ENCODE results near the gene MBP. TPM values are rescaled to one million over a fixed set of nuclear protein-coding genes. Genes with fewer than 3 reads are reported as not detected.
A peak's percentile ranks its signal among the peaks of the same experiment; 100 is the strongest.

MBP gene
- total and polyA plus RNA-seq, 2 donors (not counting 3 experiments of a cell fraction or from before 2014, with no cell fraction given), result 1.7 to 2.3 TPM

GRCh38 chr18:77053616-77054287 is 78.8 kb downstream of the MBP start:
- Histone ChIP-seq H3K4me3 (replicated peaks in 1 of 3; ENCODE audit: insufficient read depth in 1 of 3, low read depth in 1 of 3, low read length in 3 of 3) (no peak overlapping the region), H3K9me3 (replicated peaks; ENCODE audit: control insufficient read depth, insufficient read depth, low read length) (no peaks in the 10 kb centered on the region), H3K4me2 (ENCODE audit: insufficient read depth, low read length) (no peak overlapping the region), H4K20me1 (replicated peaks; ENCODE audit: control insufficient read depth, extremely low read depth, insufficient read depth, low read length) (no peaks in the 10 kb centered on the region), H3K4me1 (ENCODE audit: control insufficient read depth, extremely low read depth, insufficient read depth, low read length) (peaks cover 22% of the 10 kb centered on the region), H3K27ac (ENCODE audit: insufficient read depth, low read depth, low read length) (no peak overlapping the region), H3K9me1 (replicated peaks; ENCODE audit: control insufficient read depth, extremely low read depth, insufficient read depth, low read length) (no peaks in the 10 kb centered on the region), H3K79me2 (ENCODE audit: control insufficient read depth, insufficient read depth, low read length) (no peaks in the 10 kb centered on the region), H3K36me3 (ENCODE audit: control insufficient read depth in 2 of 2, extremely low read depth in 1 of 2, insufficient read depth in 2 of 2, low read length in 2 of 2) (no peaks in the 10 kb centered on the region), H3K9ac (replicated peaks; ENCODE audit: extremely low read depth, insufficient read depth, low read length) (no peak overlapping the region), H3K27me3 (ENCODE audit: control insufficient read depth in 2 of 2, insufficient read depth in 2 of 2, low read length in 2 of 2) (no peaks in the 10 kb centered on the region), H2AFZ (ENCODE audit: low read depth, low read length) (peak overlapping the region; percentile 65)
- POLR2A ChIA-PET, result no interaction called here
- DNase-seq (ENCODE audit: low read depth, low spot score) (no peak), FAIRE-seq (no peak)
- dilution Hi-C loops (cut with MboI; ENCODE audit: extremely low pct_ligation_motif_present, low sequenced_read_pairs), result no loop called here
- CTCF ChIA-PET, result interaction anchor here (0.6 to 5.1 kb wide), 13 partner anchors 8 to 158 kb away, joined by 3 to 47 read pairs (median 6); no protein-coding TSS in a partner anchor
- intact Hi-C loops (cut with micrococcal nuclease), result loop anchor here (2.0 kb wide), 1 partner anchor 79 kb away; the partner anchor contains the start of gene MBP
- no peak for TF ChIP-seq JUN (IDR thresholded peaks at IDR 0.05; ENCODE audit: borderline replicate concordance, insufficient read depth, insufficient read length, low read depth)
- TF ChIP-seq FOS (IDR thresholded peaks at IDR 0.05; ENCODE audit: borderline replicate concordance, insufficient read depth, low read length), result no peak
- no peak for TF ChIP-seq EZH2 (IDR thresholded peaks at IDR 0.05; ENCODE audit: borderline replicate concordance, low read depth, low read length, severe bottlenecking)
- BruUV-seq (replicated peaks), result no TSS peak

- DNase-seq (ENCODE audit: low read depth, low spot score) (no peak), FAIRE-seq (no peak)
- Histone ChIP-seq H4K20me1 (replicated peaks; ENCODE audit: control insufficient read depth, extremely low read depth, insufficient read depth, low read length) (no peaks in the 10 kb centered on the region), H3K27me3 (ENCODE audit: control insufficient read depth in 2 of 2, insufficient read depth in 2 of 2, low read length in 2 of 2) (no peaks in the 10 kb centered on the region), H3K4me1 (ENCODE audit: control insufficient read depth, extremely low read depth, insufficient read depth, low read length) (peaks cover 22% of the 10 kb centered on the region), H2AFZ (ENCODE audit: low read depth, low read length) (no peak overlapping the region), H3K79me2 (ENCODE audit: control insufficient read depth, insufficient read depth, low read length) (no peaks in the 10 kb centered on the region), H3K9ac (replicated peaks; ENCODE audit: extremely low read depth, insufficient read depth, low read length) (no peak overlapping the region), H3K4me3 (replicated peaks in 1 of 3; ENCODE audit: insufficient read depth in 1 of 3, low read depth in 1 of 3, low read length in 3 of 3) (no peak overlapping the region), H3K9me1 (replicated peaks; ENCODE audit: control insufficient read depth, extremely low read depth, insufficient read depth, low read length) (no peaks in the 10 kb centered on the region), H3K27ac (ENCODE audit: insufficient read depth, low read depth, low read length) (no peak overlapping the region), H3K4me2 (ENCODE audit: insufficient read depth, low read length) (no peak overlapping the region), H3K9me3 (replicated peaks; ENCODE audit: control insufficient read depth, insufficient read depth, low read length) (no peaks in the 10 kb centered on the region), H3K36me3 (ENCODE audit: control insufficient read depth in 2 of 2, extremely low read depth in 1 of 2, insufficient read depth in 2 of 2, low read length in 2 of 2) (no peaks in the 10 kb centered on the region)
- CTCF ChIA-PET, result interaction anchor here (1.1 to 3.8 kb wide), 2 partner anchors 52 kb away, joined by 3 to 31 read pairs; no protein-coding TSS in a partner anchor
- dilution Hi-C loops (cut with MboI; ENCODE audit: extremely low pct_ligation_motif_present, low sequenced_read_pairs), result no loop called here
- no TSS peak for BruUV-seq (replicated peaks)
- POLR2A ChIA-PET, result no interaction called here
- TF ChIP-seq POLR2AphosphoS5 (IDR thresholded peaks at IDR 0.05; ENCODE audit: insufficient read depth, low read depth, low read length) (no peak), MYC (IDR thresholded peaks at IDR 0.05; ENCODE audit: low read depth, low read length) (no peak), GATA2 (IDR thresholded peaks at IDR 0.05; ENCODE audit: insufficient read depth, insufficient read length, low read depth, low read length) (no peak)
- intact Hi-C loops (cut with micrococcal nuclease), result no loop called here
These were observed 79.6 kb downstream of the MBP start for GRCh38 chr18:77052983-77053309.

All from endothelial cell of umbilical vein (primary cell).